Measurements from ENCODE around the gene C20orf173. TPM values are rescaled to one million over a fixed set of nuclear protein-coding genes. Genes with fewer than 3 reads are reported as not detected.

The C20orf173 gene
- total RNA-seq, 1 donor from 2014 or later: not detected

DNA sequence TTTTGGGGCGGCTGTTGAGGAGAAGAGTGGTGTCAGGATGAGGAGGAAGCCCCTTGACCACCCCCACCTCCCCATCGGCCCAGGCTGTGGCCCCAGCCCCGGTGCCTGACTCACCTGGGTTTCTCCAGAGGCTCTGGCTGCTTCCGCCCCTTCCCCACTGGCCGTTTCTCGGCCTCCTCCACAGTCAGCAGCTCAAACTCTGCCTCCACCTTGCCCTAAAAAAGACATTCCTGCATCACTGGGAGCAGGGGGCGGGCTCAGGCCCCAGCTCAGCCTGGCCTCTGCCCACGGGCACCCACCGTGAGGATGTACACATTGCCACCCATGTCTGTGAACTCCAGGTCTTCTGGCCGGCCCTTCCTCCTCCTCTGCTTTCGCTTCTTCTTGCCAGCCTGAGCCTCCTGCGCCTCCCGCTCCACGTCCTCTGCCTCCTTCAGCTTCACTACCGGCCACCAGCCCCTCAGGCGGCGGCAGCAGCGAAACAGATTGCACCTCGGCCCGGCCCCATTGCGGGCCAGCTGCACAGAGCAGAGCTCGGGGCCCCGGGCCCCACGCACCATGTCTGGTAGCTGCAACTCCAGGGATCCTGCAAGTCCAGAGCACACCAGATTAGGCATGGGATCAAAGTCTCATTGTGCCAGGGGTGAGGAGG is 29.7 kb upstream of the C20orf173 start:
- Histone ChIP-seq H3K4me2 (ENCODE audit: low read length) (no peak overlapping the region), H2AFZ (ENCODE audit: low read depth, low read length) (no peak overlapping the region), H3K4me3 (ENCODE audit: insufficient read depth, low read depth, low read length) (no peak overlapping the region), H3K9ac (ENCODE audit: low read length) (no peak overlapping the region), H3K4me1 (ENCODE audit: insufficient read depth, low read length) (peaks cover 5% of the 10 kb centered on the region), H3K9me3 (ENCODE audit: insufficient read depth, low read depth, low read length) (no peaks in the 10 kb centered on the region), H3K27me3 (ENCODE audit: insufficient read depth, low read length) (no peaks in the 10 kb centered on the region), H3K36me3 (ENCODE audit: insufficient read depth, low read length) (peaks cover 6% of the 10 kb centered on the region), H4K20me1 (ENCODE audit: insufficient read depth, low read length) (peaks cover 10% of the 10 kb centered on the region), H3K79me2 (ENCODE audit: insufficient read depth, low read length) (no peaks in the 10 kb centered on the region), H3K27ac (ENCODE audit: low read depth, low read length) (no peak overlapping the region)
- H3K4me3 Mint-ChIP-seq (ENCODE audit: unreplicated experiment): no peak overlapping the region
- H3K9me3 Mint-ChIP-seq (ENCODE audit: unreplicated experiment): peaks cover 2% of the 10 kb centered on the region
- TF ChIP-seq EZH2 (IDR thresholded peaks at IDR 0.05; ENCODE audit: insufficient read depth, low read length): no peak
- TF ChIP-seq, protein P1, sequence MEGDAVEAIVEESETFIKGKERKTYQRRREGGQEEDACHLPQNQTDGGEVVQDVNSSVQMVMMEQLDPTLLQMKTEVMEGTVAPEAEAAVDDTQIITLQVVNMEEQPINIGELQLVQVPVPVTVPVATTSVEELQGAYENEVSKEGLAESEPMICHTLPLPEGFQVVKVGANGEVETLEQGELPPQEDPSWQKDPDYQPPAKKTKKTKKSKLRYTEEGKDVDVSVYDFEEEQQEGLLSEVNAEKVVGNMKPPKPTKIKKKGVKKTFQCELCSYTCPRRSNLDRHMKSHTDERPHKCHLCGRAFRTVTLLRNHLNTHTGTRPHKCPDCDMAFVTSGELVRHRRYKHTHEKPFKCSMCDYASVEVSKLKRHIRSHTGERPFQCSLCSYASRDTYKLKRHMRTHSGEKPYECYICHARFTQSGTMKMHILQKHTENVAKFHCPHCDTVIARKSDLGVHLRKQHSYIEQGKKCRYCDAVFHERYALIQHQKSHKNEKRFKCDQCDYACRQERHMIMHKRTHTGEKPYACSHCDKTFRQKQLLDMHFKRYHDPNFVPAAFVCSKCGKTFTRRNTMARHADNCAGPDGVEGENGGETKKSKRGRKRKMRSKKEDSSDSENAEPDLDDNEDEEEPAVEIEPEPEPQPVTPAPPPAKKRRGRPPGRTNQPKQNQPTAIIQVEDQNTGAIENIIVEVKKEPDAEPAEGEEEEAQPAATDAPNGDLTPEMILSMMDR (IDR thresholded peaks at IDR 0.05; ENCODE audit: insufficient read depth, low read depth, low read length): no peak
- FAIRE-seq: no peak
- no peak for DNase-seq (ENCODE audit: low read depth)
- H3K27me3 Mint-ChIP-seq (ENCODE audit: low read depth, unreplicated experiment): no peaks in the 10 kb centered on the region
- H3K4me1 Mint-ChIP-seq (ENCODE audit: low read depth, unreplicated experiment): peaks cover 10% of the 10 kb centered on the region
- H3K36me3 Mint-ChIP-seq (ENCODE audit: low read depth, unreplicated experiment): peaks cover 47% of the 10 kb centered on the region
- H3K27ac Mint-ChIP-seq (ENCODE audit: unreplicated experiment): no peak overlapping the region

- no peaks in the 10 kb centered on the region for H3K79me2 ChIP-seq (ENCODE audit: insufficient read depth, low read length)
- Mint-ChIP-seq H3K4me3 (ENCODE audit: unreplicated experiment) (no peak overlapping the region), H3K27me3 (ENCODE audit: low read depth, unreplicated experiment) (no peaks in the 10 kb centered on the region), H3K36me3 (ENCODE audit: low read depth, unreplicated experiment) (peaks cover 48% of the 10 kb centered on the region), H3K27ac (ENCODE audit: unreplicated experiment) (no peak overlapping the region), H3K4me1 (ENCODE audit: low read depth, unreplicated experiment) (peaks cover 11% of the 10 kb centered on the region), H3K9me3 (ENCODE audit: unreplicated experiment) (peaks cover 2% of the 10 kb centered on the region)
- H3K4me1 ChIP-seq (ENCODE audit: insufficient read depth, low read length): peaks cover 5% of the 10 kb centered on the region
- no peaks in the 10 kb centered on the region for H3K27me3 ChIP-seq (ENCODE audit: insufficient read depth, low read length)
- H2AFZ ChIP-seq (ENCODE audit: low read depth, low read length): no peak overlapping the region
- TF ChIP-seq, protein P1 (IDR thresholded peaks at IDR 0.05; ENCODE audit: insufficient read depth, low read depth, low read length): no peak
- TF ChIP-seq EZH2 (IDR thresholded peaks at IDR 0.05; ENCODE audit: insufficient read depth, low read length): no peak
- no peak overlapping the region for H3K9ac ChIP-seq (ENCODE audit: low read length)
- FAIRE-seq: no peak
- no peak for DNase-seq (ENCODE audit: low read depth)
- H3K4me2 ChIP-seq (ENCODE audit: low read length): no peak overlapping the region
- peaks cover 12% of the 10 kb centered on the region for H4K20me1 ChIP-seq (ENCODE audit: insufficient read depth, low read length)
- peaks cover 12% of the 10 kb centered on the region for H3K36me3 ChIP-seq (ENCODE audit: insufficient read depth, low read length)
- no peaks in the 10 kb centered on the region for H3K9me3 ChIP-seq (ENCODE audit: insufficient read depth, low read depth, low read length)
- H3K4me3 ChIP-seq (ENCODE audit: insufficient read depth, low read depth, low read length): no peak overlapping the region
- H3K27ac ChIP-seq (ENCODE audit: low read depth, low read length): no peak overlapping the region
These were observed 29.0 kb upstream of the C20orf173 start for GRCh38 chr20:35558451-35558850.

DNA sequence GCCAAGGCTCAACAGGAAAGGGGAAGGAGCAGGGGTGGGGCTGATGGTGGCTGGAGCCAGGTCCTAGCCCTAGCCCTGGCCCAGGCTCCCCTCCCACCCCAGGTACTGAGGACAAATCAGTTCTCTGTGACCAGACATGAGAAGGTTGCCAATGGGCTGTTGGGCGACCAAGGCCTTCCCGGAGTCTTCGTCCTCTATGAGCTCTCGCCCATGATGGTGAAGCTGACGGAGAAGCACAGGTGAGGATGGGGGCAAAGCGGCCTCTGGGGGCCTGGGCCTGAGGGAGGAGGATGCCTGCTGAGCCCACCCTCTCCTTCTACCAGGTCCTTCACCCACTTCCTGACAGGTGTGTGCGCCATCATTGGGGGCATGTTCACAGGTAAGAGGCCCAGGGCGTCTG is 27.4 kb upstream of the C20orf173 start:
- Mint-ChIP-seq H3K36me3 (ENCODE audit: low read depth, unreplicated experiment) (peaks cover 48% of the 10 kb centered on the region), H3K4me1 (ENCODE audit: low read depth, unreplicated experiment) (peaks cover 11% of the 10 kb centered on the region), H3K9me3 (ENCODE audit: unreplicated experiment) (peaks cover 2% of the 10 kb centered on the region), H3K27me3 (ENCODE audit: low read depth, unreplicated experiment) (no peaks in the 10 kb centered on the region), H3K27ac (ENCODE audit: unreplicated experiment) (no peak overlapping the region), H3K4me3 (ENCODE audit: unreplicated experiment) (no peak overlapping the region)
- no peak for TF ChIP-seq EZH2 (IDR thresholded peaks at IDR 0.05; ENCODE audit: insufficient read depth, low read length)
- TF ChIP-seq, protein P1 (IDR thresholded peaks at IDR 0.05; ENCODE audit: insufficient read depth, low read depth, low read length): no peak
- peaks cover 5% of the 10 kb centered on the region for H3K4me1 ChIP-seq (ENCODE audit: insufficient read depth, low read length)
- no peak overlapping the region for H3K27ac ChIP-seq (ENCODE audit: low read depth, low read length)
- no peak overlapping the region for H2AFZ ChIP-seq (ENCODE audit: low read depth, low read length)
- no peak overlapping the region for H3K4me3 ChIP-seq (ENCODE audit: insufficient read depth, low read depth, low read length)
- peaks cover 12% of the 10 kb centered on the region for H3K36me3 ChIP-seq (ENCODE audit: insufficient read depth, low read length)
- DNase-seq (ENCODE audit: low read depth): no peak
- H3K79me2 ChIP-seq (ENCODE audit: insufficient read depth, low read length): no peaks in the 10 kb centered on the region
- peaks cover 24% of the 10 kb centered on the region for H4K20me1 ChIP-seq (ENCODE audit: insufficient read depth, low read length)
- no peaks in the 10 kb centered on the region for H3K9me3 ChIP-seq (ENCODE audit: insufficient read depth, low read depth, low read length)
- no peak for FAIRE-seq
- H3K9ac ChIP-seq (ENCODE audit: low read length): no peak overlapping the region
- H3K27me3 ChIP-seq (ENCODE audit: insufficient read depth, low read length): no peaks in the 10 kb centered on the region
- no peak overlapping the region for H3K4me2 ChIP-seq (ENCODE audit: low read length)

All from astrocyte (in vitro differentiated cells and primary cell).